ENCODE measurements around the gene WDR93.
"Not testable (repeated sequence)": the region's sequence is repeated elsewhere in the genome, so short reads cannot be mapped to it uniquely, and the experiment has no call there.

Gene WDR93

GRCh38 chr15:89664441-89665350 lies 25.9 kb upstream of the WDR93 start:
- DNase-seq, result peak; percentile 65

- no peak for DNase-seq
Measured at GRCh38 chr15:89665449-89666181, 25.0 kb upstream of the WDR93 start.

GRCh38 chr15:89666184-89666857 lies 24.3 kb upstream of the WDR93 start:
- no peak for DNase-seq

- no peak for DNase-seq
Measured at GRCh38 chr15:89666858-89667705, 23.5 kb upstream of the WDR93 start.

GRCh38 chr15:89667706-89667960 lies 23.0 kb upstream of the WDR93 start:
- DNase-seq, result no peak

- no peak for DNase-seq
Measured at GRCh38 chr15:89668171-89668570, 22.4 kb upstream of the WDR93 start.

GRCh38 chr15:89669309-89669865 lies 21.2 kb upstream of the WDR93 start:
- DNase-seq, result no peak

GRCh38 chr15:89669941-89670340 lies 20.7 kb upstream of the WDR93 start:
- DNase-seq, result no peak

- DNase-seq, result no peak
Measured at GRCh38 chr15:89670971-89671560, 19.5 kb upstream of the WDR93 start.

GRCh38 chr15:89671687-89672086 lies 18.9 kb upstream of the WDR93 start:
- DNase-seq, result no peak

- DNase-seq, result no peak
Measured at GRCh38 chr15:89672221-89673164, 18.1 kb upstream of the WDR93 start.

GRCh38 chr15:89673165-89673512 lies 17.5 kb upstream of the WDR93 start:
- no peak for DNase-seq

GRCh38 chr15:89674526-89674925 lies 16.1 kb upstream of the WDR93 start:
- no peak for DNase-seq

GRCh38 chr15:89675606-89676005 lies 15.0 kb upstream of the WDR93 start:
- no peak for DNase-seq

- no peak for DNase-seq
Measured at GRCh38 chr15:89677381-89677780, 13.2 kb upstream of the WDR93 start.

- no peak for DNase-seq
Measured at GRCh38 chr15:89679212-89679611, 11.4 kb upstream of the WDR93 start, which contains the start of gene PLIN1. Gene PLIN1, minus strand, starts transcription at chr15:89679367. Its CDS starts 1,878 bp downstream, at chr15:89677489.

GRCh38 chr15:89680282-89680873 lies 10.2 kb upstream of the WDR93 start:
- DNase-seq, result no peak

GRCh38 chr15:89681146-89681545 lies 9.5 kb upstream of the WDR93 start:
- DNase-seq, result no peak

- DNase-seq, result no peak
Measured at GRCh38 chr15:89685995-89686394, 4.6 kb upstream of the WDR93 start.

- no peak for DNase-seq
Measured at GRCh38 chr15:89686522-89686921, 4.1 kb upstream of the WDR93 start.

GRCh38 chr15:89689930-89690275 lies 708 bp upstream of the WDR93 start:
- DNase-seq, result not testable (repeated sequence)
